Measurements from ENCODE around the gene ARF3.

DNA sequence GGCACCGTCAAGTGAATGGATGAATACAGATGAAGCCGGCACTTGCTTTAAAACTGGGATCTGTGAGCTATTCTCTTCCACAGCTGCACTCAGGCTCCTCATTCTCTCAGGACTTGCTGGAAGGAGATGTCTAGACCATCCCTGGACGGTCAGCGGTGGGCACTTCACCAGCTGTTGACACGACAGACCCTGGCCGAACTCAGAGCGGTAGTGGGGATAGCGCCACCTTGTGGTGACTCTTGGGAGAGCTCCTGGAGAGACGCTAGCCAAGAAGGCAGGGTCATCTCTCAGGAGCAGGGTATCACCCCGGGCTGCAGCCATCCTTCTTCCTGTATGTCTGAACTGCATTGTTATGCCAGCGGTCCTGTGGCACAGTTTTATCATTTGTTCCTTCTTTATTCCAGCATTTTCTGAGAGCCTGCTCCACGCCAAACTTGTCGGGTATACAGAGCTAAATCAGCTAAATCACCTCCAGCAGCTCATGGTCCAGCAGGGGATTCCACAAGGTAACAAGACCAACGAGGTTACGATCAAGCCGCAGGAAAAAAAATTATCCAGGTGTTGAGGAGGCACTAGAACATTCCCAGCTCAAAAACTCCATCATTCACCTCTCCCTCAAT is 30.9 kb upstream of the ARF3 start:
- TF ChIP-seq CTCF (IDR thresholded peaks at IDR 0.05) (peak; percentile 95), POLR2AphosphoS5 (IDR thresholded peaks at IDR 0.05; ENCODE audit: low read depth, low read length) (no peak)

Data from Panc1 (cell line).